GM12891 (cell line): ENCODE measurements around the gene RAD21L1.
"Not testable (repeated sequence)": the region's sequence is repeated elsewhere in the genome, so short reads cannot be mapped to it uniquely, and the experiment has no call there.

Source experiments
- POLR2A ChIP-seq: IDR thresholded peaks from 2 replicates; pipeline ENCODE4 v1.6.1; 2011; ENCODE audit warnings: low read depth, low read length, control low read depth
- POLR2AphosphoS5 ChIP-seq: IDR thresholded peaks from 2 replicates; pipeline ENCODE4 v1.6.1; 2011; ENCODE audit warnings: low read depth, low read length, control low read depth
- SPI1 ChIP-seq: IDR thresholded peaks from 2 replicates; pipeline ENCODE4 v1.6.1; 2011; ENCODE audit warnings: low read depth, low read length, control low read depth

DNA sequence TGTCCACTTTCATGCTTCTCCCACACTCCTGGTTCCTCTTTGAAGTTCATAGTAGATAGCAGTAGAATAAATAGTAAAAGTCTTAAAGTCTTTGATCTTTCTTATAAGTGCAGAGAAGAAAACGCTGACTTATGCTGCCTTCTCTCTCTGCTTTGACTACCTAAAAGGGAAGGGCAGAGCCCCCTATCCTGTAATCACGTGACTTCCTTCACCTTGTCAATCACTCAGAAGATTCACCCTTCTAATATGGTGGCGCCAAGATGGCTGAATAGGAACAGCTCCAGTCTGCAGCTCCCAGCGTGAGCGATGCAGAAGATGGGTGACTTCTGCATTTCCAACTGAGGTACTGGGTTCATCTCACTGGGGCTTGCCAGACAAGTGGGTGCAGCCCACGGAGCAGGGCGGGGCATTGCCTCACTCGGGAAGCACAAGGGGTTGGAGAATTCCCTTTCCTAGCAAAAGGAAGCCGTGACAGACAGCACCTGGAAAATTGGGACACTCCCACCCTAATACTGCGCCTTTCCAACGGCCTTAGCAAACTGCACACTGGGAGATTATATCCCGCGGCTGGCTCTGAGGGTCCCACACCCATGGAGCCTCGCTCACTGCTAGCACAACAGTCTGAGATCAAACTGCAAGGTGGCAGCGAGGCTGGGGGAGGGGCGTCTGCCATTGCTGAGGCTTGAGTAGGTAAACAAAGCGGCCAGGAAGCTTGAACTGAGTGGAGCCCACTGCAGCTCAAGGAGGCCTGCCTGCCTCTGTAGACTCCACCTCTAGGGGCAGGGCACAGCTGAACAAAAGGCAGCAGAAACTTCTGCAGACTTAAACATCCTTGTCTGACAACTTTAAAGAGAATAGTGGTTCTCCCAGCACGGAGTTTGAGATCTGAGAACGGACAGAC lies 9.1 kb upstream of the RAD21L1 start:
- TF ChIP-seq POLR2A, POLR2AphosphoS5, SPI1: not testable (repeated sequence)
